Central memory CD4-positive, alpha-beta T cell (primary cell): ENCODE results near the gene SIN3B.

Experiments
- DNase-seq: peaks from one replicate; pipeline ENCODE4 v3.0.0; 2022

SIN3B gene

DNA sequence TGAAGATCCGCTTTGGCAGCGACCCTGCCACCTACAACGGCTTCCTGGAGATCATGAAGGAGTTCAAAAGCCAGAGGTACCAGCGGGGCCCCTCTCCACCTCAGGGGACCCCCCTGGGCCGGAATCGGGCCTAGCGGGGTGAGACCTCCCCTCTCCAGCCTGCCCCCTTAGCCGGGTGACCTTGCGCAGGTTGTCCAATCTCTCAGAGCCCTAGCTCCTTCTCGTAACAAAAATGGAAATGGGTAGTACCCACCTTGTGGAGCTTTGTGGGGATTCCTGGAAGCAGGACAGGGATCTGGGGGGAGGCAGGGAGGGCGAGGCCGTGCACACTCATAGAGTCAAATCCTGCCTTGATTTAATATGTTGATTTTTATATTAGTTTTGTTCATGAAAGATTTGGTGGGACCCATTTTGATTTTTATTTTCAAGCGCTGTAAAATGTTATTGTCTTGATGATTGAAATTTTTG, 658 bp downstream of the SIN3B start:
- no peak for DNase-seq

DNA sequence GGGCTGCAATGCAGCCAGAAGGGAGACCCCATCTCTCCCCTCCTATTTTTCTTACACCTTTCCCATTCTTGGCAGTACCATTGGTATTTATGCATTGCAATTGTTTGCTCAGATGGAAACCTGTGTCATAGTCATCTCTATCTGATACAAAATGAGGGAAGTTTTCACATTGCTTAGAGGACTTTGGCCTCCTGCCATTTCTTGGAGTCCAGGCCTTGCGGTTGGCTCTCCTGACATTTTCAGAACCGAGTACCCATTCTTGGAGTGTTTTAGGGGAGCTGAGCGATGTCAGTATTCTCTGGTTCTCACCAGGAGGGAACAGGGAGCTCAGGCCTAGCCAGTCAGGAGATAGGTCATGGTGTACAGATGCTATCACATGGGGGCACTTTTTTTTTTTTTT, 1.5 kb downstream of the SIN3B start:
- DNase-seq: no peak

DNA sequence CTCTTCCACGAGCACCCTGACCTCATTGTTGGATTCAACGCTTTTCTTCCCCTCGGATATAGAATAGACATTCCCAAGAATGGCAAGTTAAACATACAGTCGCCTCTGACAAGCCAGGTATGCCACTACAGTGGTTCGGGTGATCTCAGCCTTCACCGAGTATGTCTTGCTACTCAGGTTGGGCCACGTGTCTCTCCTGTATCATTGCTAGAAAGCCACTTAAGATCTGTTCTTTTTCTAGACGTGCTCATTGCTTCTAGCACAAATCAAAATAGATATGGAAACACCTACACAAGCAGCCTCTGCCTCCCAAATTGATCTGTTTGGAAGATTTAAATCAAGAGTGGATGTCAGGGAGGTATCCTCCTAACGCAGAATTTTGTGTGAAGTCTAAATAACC, 2.3 kb downstream of the SIN3B start:
- no peak for DNase-seq

- no peak for DNase-seq
Observed at GRCh38 chr19:16834747-16835146, 5.5 kb downstream of the SIN3B start.

GRCh38 chr19:16836115-16837034, 7.2 kb downstream of the SIN3B start:
- no peak for DNase-seq

DNA sequence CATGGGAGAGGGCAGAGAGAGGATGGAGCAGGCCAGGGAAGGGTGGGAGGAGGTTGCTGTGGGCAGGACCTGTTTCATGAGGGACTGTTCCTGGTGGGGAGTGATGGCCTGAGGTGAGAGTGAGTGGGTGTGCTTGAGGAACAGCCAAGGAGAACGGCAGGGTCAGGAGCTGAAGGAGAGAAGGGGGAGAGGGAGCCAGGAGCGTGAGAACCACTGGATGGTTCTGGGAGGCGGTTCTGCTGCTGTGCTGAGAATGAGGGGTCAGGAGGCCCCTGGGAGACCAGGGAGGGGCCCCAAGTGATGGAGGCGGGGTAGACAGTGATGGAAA, 7.8 kb downstream of the SIN3B start:
- no peak for DNase-seq

- DNase-seq: no peak
Observed at GRCh38 chr19:16841391-16841926, 12.3 kb downstream of the SIN3B start.

GRCh38 chr19:16846901-16847300, 17.7 kb downstream of the SIN3B start:
- DNase-seq: no peak

GRCh38 chr19:16847430-16847829, 18.2 kb downstream of the SIN3B start:
- no peak for DNase-seq

- DNase-seq: no peak
Observed at GRCh38 chr19:16849168-16849567, 20.0 kb downstream of the SIN3B start.

GRCh38 chr19:16850133-16850532, 20.9 kb downstream of the SIN3B start:
- DNase-seq: no peak

DNA sequence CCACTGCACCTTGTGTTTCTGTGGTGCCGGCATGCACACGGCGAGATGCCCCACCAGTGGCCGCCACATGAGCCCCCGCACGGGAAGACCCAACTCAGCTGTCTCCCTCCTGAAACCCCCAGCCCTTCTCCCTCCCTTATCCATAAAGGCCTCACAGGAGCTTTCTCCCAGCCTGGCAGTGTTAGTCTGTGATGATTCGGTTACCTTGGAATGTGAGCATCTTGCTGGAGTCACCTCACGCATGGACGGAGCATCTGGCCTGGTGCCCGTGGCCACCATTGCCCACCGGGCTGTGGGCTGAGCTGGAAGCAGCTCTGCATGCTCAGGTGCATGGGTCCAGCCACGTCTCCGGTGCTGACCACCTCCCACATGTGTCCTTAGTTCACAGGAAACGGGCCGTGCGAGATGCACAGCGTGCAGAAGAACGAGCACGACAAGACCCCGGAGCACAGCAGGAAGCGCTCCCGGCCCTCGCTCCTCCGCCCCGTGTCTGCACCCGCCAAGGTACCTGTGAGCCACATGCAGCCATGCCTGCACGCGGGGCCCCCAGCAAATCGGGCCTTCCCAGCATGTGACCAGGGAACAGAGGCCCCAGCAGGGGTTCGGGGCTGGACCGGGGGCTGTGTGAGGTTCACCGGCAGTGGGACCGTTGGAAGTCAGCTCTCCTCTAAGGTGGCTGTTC, 22.0 kb downstream of the SIN3B start:
- no peak for DNase-seq

DNA sequence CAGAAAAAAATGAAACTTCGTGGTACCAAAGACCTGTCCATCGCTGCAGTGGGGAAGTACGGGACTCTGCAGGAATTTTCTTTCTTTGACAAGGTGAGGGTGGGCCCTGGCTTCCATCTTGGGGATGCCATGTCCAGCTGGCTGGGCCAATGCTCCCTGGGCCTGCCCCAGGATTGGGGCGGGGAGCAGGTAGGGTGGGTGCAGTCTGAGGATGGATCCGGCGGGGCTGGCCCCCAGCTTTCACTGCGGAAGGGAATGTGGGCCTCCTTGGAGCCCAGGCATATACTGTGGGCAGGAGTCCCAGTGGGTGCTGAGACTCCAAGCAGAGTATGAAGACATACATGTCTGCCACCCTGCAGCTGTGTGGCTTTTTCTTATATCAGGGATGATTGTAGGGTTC, 23.9 kb downstream of the SIN3B start:
- DNase-seq: no peak

- DNase-seq: no peak
Observed at GRCh38 chr19:16856091-16856490, 26.9 kb downstream of the SIN3B start.

GRCh38 chr19:16859626-16860025, 30.4 kb downstream of the SIN3B start:
- no peak for DNase-seq

- no peak for DNase-seq
Observed at GRCh38 chr19:16860118-16860517, 30.9 kb downstream of the SIN3B start.

DNA sequence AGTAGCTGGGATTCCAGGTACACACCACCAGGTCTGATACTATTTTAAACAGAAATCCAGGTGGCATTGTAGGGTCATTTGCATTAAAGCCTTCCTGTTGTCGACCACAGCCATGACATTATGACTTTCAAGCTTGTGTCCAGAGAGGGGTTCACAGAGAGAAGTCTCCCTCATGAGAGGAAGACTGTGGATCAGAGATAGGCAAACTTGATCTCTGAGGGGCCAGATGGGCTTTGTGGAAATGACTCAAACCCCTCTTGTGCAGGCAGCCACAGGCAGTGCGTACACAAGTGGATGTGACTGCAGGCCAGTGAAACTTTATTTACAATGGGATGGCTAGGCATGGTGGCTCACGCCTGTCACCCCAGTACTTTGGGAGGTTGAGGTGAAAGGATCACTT, 31.8 kb downstream of the SIN3B start:
- no peak for DNase-seq

DNA sequence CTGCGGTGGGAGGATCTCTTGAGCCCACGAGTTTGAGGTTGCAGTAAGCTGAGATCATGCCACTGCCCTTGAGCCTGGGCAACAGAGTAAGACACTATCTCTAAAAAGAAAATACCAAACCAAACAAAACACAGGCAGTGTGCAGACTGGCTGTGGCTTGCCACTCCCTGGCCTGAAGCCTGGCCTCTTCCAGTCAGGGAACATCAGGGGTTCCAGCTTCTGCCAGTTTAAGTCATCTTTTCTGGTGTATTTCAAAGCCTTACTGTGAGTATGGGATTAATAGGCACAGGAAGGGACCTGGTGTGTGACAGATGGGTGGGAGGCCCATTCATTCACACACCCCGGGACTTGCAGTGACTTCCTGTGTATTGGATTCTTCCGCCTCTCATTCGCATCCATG, 32.6 kb downstream of the SIN3B start:
- DNase-seq: no peak

GRCh38 chr19:16862826-16863415, 33.7 kb downstream of the SIN3B start:
- no peak for DNase-seq

DNA sequence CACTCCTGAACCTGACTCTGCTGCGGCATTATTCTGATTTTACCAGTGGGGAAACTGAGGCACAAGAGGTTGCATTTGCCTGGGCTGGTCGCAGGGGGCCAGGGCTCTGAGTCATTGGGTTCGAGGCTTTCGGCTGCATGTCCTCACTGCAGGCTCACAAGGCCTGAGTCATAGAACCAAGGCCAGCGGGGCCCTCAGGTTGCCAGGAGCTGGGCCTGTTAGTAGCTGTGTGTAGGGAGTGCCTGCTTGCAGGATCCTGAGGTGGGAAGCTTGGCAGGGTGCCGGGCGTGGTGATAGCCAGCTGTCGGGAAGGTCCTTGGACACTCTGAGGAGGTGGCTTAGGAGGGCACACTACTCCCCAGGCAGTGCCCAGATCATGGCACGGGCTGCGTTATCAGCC, 38.0 kb downstream of the SIN3B start:
- no peak for DNase-seq

- no peak for DNase-seq
Observed at GRCh38 chr19:16868423-16869130, 39.4 kb downstream of the SIN3B start.

- no peak for DNase-seq
Observed at GRCh38 chr19:16869331-16869972, 40.3 kb downstream of the SIN3B start.
